Neural cell (in vitro differentiated cells): ENCODE measurements around the gene FRAT2.

Experiments
- EZH2 ChIP-seq: fragments of 200-600, 300-800 bp; shearing (Covaris generic), sonication (generic); IDR thresholded peaks from 2 replicates; pipeline ENCODE4 v1.6.1; 2014; ENCODE audit warnings: antibody characterized with exemption, low read length, borderline replicate concordance, mild to moderate bottlenecking; ENCODE audit not compliant: insufficient read depth, poor library complexity, severe bottlenecking
- POLR2AphosphoS5 ChIP-seq: IDR thresholded peaks from 2 replicates; pipeline ENCODE4 v1.6.1; 2012
- RAD21 ChIP-seq: fragments of 450-650 bp; conservative IDR thresholded peaks from 2 replicates; pipeline ENCODE4 v1.6.1; 2014; ENCODE audit warnings: antibody characterized with exemption, mild to moderate bottlenecking, moderate library complexity
- REST ChIP-seq: IDR thresholded peaks from 2 replicates; pipeline ENCODE4 v1.6.1; 2012; ENCODE audit warnings: borderline replicate concordance
- SMC3 ChIP-seq: fragments of 450-650 bp; conservative IDR thresholded peaks from 2 replicates; pipeline ENCODE4 v1.6.1; 2014; ENCODE audit warnings: antibody characterized with exemption, mild to moderate bottlenecking, moderate library complexity; ENCODE audit not compliant: poor library complexity
- TAF1 ChIP-seq: IDR thresholded peaks from 2 replicates; pipeline ENCODE4 v1.6.1; 2012; ENCODE audit warnings: low read depth
- TF ChIP-seq, protein P1 (sequence below): fragments of 450-650 bp; IDR thresholded peaks from 2 replicates; pipeline ENCODE4 v1.5.1; 2014; ENCODE audit warnings: antibody characterized with exemption, mild to moderate bottlenecking, moderate library complexity; ENCODE audit not compliant: poor library complexity, severe bottlenecking

DNA sequence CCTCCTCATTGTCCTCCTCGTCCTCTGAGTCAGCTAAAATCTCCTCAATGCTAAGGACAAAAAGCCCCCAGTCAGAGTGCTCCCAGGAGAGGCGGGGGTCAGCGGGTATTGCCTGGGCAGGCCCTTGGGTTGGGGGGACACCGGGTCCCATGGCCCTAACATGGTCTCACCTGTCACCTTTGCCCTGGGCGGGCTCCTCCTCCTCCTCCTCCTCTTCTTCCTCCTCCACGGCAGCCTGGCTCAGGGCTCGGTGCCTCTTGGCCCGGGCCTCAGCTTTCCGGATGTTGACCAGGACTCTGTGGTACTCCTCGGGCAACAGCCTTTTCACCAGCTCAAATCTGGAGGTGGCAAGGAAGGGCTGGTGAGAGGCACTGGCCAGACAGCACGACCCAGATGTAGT, 32.0 kb upstream of the FRAT2 start:
- TF ChIP-seq, protein P1, sequence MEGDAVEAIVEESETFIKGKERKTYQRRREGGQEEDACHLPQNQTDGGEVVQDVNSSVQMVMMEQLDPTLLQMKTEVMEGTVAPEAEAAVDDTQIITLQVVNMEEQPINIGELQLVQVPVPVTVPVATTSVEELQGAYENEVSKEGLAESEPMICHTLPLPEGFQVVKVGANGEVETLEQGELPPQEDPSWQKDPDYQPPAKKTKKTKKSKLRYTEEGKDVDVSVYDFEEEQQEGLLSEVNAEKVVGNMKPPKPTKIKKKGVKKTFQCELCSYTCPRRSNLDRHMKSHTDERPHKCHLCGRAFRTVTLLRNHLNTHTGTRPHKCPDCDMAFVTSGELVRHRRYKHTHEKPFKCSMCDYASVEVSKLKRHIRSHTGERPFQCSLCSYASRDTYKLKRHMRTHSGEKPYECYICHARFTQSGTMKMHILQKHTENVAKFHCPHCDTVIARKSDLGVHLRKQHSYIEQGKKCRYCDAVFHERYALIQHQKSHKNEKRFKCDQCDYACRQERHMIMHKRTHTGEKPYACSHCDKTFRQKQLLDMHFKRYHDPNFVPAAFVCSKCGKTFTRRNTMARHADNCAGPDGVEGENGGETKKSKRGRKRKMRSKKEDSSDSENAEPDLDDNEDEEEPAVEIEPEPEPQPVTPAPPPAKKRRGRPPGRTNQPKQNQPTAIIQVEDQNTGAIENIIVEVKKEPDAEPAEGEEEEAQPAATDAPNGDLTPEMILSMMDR: no peak
- TF ChIP-seq POLR2AphosphoS5: no peak
- no peak for TF ChIP-seq SMC3
- TF ChIP-seq EZH2: no peak
- TF ChIP-seq TAF1: no peak
- no peak for TF ChIP-seq RAD21
- no peak for TF ChIP-seq REST
